ENCODE data around the gene MAOA.
A peak's percentile ranks its signal among the peaks of the same experiment; 100 is the strongest.

The MAOA gene

GRCh38 chrX:43750248-43750676, 94.2 kb downstream of the MAOA start:
- DNase-seq, result peak in 41 of 58 donors; percentile 0 to 47 (median 1)

DNA sequence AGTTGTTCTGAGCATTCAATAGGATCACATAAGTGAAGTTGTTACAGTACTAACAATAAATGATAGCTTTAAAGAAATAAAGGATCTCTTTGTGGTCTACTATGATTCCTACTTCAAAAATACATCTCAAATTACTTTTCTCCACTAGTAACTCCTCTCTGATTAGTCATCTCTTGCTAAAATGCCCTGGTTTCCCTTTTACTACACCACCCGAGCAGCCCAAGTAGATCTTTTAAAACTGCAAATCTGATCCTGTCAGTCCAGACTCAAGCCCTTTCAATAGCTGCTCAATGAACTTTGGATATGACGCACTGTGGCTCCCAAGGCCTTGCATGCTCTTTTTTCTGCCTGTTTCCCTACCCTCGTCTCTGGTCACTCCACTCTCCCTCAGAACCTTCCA, 97.5 kb downstream of the MAOA start:
- DNase-seq, result no peak

GRCh38 chrX:43756076-43756475, 100.0 kb downstream of the MAOA start:
- no peak for DNase-seq

DNA sequence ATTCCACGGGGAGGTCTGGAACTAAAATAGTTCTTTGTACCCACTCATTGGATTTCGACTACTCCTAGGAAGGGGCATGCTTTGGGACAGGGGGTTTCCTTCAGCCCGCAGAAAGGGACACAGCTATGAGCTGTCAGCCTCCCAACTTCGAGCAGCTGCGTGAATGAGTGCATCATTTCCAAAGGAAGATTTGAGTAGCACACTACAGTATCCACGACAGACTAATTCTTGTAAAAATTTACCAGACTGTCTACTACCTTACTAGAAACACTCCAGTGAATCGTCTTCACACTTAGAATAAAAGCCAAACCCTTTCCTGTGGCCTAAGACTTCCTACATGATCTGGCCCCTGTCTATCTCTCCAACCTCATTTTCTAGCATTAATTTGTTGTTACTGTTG, 101.9 kb downstream of the MAOA start:
- no peak for DNase-seq

DNA sequence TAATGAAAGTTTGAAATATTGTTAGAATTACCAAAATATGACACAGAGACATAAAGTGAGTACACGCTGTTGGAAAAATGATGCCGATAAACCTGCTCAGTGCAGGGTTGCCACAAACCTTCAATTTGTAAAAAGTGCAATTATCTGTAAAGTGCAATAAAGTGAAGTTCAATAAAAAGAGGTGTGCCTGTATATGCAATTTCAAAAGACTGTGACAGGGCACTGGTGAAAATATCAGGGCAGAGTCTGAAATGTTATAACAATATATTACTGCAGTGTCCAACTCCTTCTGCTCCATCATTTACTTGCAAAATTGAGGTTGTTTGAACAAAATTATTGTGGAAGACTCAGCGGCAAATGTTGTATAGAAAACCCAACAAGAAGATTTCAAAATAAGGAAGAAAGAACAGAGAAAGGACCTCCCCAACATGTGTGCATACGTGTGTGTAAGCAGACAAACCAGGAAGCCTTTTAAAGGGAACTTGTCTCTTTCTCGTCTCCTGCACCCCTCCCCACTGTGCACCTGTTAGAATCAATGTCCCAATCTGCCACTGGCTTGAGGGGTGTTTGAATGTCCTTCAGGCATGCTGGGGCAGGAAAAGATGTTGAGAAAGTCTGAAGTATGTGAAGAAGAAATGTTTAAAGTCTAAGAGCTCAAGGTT, 130.0 kb downstream of the MAOA start:
- DNase-seq, result no peak

Data from anterior cingulate cortex (tissue), 58 donors.